ENCODE measurements around the gene RRP8. TPM values are rescaled to one million over a fixed set of nuclear protein-coding genes. Genes with fewer than 3 reads are reported as not detected.

The RRP8 gene
- total and polyA plus RNA-seq, 10 donors = 17.0 to 28.4 (median 23.6) TPM

- Histone ChIP-seq H3K4me1 (no peaks in the 10 kb centered on the region), H3K4me3 (no peak overlapping the region), H3K9me3 (no peaks in the 10 kb centered on the region), H3K27ac (no peak overlapping the region), H3K36me3 (peaks cover 0 to 52% (median 16%) of the 10 kb centered on the region in 6 donors), H3K27me3 (replicated peaks in 1 of 7) (no peaks in the 10 kb centered on the region)
- intact Hi-C loops (cut with DNase I; ENCODE audit: low total_unique reads) = no loop called here
- TF ChIP-seq, protein P1, sequence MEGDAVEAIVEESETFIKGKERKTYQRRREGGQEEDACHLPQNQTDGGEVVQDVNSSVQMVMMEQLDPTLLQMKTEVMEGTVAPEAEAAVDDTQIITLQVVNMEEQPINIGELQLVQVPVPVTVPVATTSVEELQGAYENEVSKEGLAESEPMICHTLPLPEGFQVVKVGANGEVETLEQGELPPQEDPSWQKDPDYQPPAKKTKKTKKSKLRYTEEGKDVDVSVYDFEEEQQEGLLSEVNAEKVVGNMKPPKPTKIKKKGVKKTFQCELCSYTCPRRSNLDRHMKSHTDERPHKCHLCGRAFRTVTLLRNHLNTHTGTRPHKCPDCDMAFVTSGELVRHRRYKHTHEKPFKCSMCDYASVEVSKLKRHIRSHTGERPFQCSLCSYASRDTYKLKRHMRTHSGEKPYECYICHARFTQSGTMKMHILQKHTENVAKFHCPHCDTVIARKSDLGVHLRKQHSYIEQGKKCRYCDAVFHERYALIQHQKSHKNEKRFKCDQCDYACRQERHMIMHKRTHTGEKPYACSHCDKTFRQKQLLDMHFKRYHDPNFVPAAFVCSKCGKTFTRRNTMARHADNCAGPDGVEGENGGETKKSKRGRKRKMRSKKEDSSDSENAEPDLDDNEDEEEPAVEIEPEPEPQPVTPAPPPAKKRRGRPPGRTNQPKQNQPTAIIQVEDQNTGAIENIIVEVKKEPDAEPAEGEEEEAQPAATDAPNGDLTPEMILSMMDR (IDR thresholded peaks at IDR 0.05 in 8 of 11, conservative IDR thresholded peaks at IDR 0.05 in 3 of 11) = no peak
- TF ChIP-seq POLR2AphosphoS5 (IDR thresholded peaks at IDR 0.05) = no peak
- TF ChIP-seq POLR2A (IDR thresholded peaks at IDR 0.05) = no peak
- no peak for DNase-seq
- WGBS, 5 donors = 85 to 93% (median 90%) methylated on average over 3 of the region's 3 CpGs
Measured at GRCh38 chr11:6548641-6549040, 54.8 kb downstream of the RRP8 start.

- intact Hi-C loops (cut with DNase I; ENCODE audit: low total_unique reads) = no loop called here
- WGBS, 5 donors = 83 to 98% (median 92%) methylated on average over 2 of the region's 2 CpGs
- H3K36me3 ChIP-seq = peaks cover 0 to 52% (median 16%) of the 10 kb centered on the region in 6 donors
- no peaks in the 10 kb centered on the region for H3K4me1 ChIP-seq
- no peaks in the 10 kb centered on the region for H3K27me3 ChIP-seq (replicated peaks in 1 of 7)
- H3K27ac ChIP-seq = no peak overlapping the region
- H3K4me3 ChIP-seq = no peak overlapping the region
- no peak for DNase-seq
- no peaks in the 10 kb centered on the region for H3K9me3 ChIP-seq
- no peak for TF ChIP-seq POLR2AphosphoS5 (IDR thresholded peaks at IDR 0.05)
- TF ChIP-seq, protein P1 (IDR thresholded peaks at IDR 0.05 in 8 of 11, conservative IDR thresholded peaks at IDR 0.05 in 3 of 11) = no peak
- TF ChIP-seq POLR2A (IDR thresholded peaks at IDR 0.05) = no peak
Measured at GRCh38 chr11:6548121-6548520, 55.3 kb downstream of the RRP8 start.

DNA sequence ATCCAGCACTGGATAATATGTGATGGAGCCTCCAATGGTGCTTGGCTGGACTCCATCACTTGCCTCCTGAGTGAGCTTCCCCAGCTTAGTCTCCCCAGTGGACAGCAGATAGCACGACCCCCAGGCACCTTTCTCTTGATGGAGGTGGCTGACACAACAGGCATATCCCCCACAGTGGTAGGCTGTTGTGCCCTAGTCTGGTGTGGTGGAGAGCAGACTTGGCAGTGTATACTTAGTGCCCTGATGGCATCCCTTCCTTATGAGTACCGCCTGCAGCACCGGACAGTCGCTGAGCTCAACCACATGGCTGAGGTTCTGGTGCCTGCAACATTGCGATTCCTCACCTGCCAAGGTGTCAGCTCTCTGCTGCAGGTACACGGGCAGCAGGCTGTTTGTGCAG is 56.2 kb downstream of the RRP8 start:
- 90 to 99% (median 94%) methylated on average over 5 to 6 of the region's 6 CpGs for WGBS, 5 donors
- intact Hi-C loops (cut with DNase I; ENCODE audit: low total_unique reads) = no loop called here

DNA sequence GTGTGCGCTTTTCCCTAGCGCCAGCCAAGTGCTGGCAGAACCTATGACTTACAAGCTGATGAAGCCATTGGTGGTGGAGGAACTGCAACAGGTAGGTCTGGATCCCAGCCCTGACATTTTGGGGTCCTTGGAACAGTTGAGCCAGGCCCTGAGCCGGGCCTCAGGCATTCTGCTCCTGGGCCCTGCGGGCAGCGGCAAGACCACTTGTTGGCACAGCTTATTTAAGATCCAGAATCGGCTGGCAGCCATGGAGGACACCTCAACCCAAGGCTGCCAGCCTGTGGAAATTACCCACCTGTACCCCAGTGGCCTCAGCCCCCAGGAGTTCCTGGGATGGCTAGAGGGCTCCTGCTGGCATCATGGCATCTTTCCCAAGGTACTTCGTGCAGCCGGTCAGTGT is 56.7 kb downstream of the RRP8 start:
- Histone ChIP-seq H3K27me3 (replicated peaks in 1 of 7) (no peaks in the 10 kb centered on the region), H3K4me1 (no peaks in the 10 kb centered on the region), H3K36me3 (peaks cover 0 to 52% (median 16%) of the 10 kb centered on the region in 6 donors), H3K9me3 (no peaks in the 10 kb centered on the region), H3K27ac (no peak overlapping the region), H3K4me3 (no peak overlapping the region)
- TF ChIP-seq POLR2AphosphoS5 (IDR thresholded peaks at IDR 0.05) (no peak), POLR2A (IDR thresholded peaks at IDR 0.05) (no peak)
- TF ChIP-seq, protein P1 (IDR thresholded peaks at IDR 0.05 in 8 of 11, conservative IDR thresholded peaks at IDR 0.05 in 3 of 11) = no peak
- DNase-seq = peak; percentile 45
- intact Hi-C loops (cut with DNase I; ENCODE audit: low total_unique reads) = no loop called here
- 94 to 99% (median 96%) methylated on average over 6 to 8 of the region's 8 CpGs for WGBS, 5 donors

More for the DNA sequence above, 56.2 kb downstream of the RRP8 start:
- Histone ChIP-seq H3K36me3 (peaks cover 0 to 52% (median 16%) of the 10 kb centered on the region in 6 donors), H3K4me3 (no peak overlapping the region), H3K27me3 (replicated peaks in 1 of 7) (no peaks in the 10 kb centered on the region), H3K4me1 (no peaks in the 10 kb centered on the region), H3K9me3 (no peaks in the 10 kb centered on the region), H3K27ac (no peak overlapping the region)
- TF ChIP-seq POLR2A (IDR thresholded peaks at IDR 0.05) (no peak), POLR2AphosphoS5 (IDR thresholded peaks at IDR 0.05) (no peak)
- TF ChIP-seq, protein P1 (IDR thresholded peaks at IDR 0.05 in 8 of 11, conservative IDR thresholded peaks at IDR 0.05 in 3 of 11) = no peak
- peak; percentile 57 for DNase-seq
